NB4 (cell line): ENCODE measurements around the gene PDE4B.

Experiments
- DNase-seq: peaks from one replicate; pipeline ENCODE4 v3.0.0; 2010; ENCODE audit warnings: low read depth
- H3K4me3 ChIP-seq: one replicate; pipeline ENCODE4 v1.5.1; 2011; ENCODE audit warnings: mild to moderate bottlenecking, low read depth, low read length, moderate library complexity
- CTCF ChIP-seq: IDR thresholded peaks from one replicate; pipeline ENCODE4 v1.5.1; 2012; ENCODE audit warnings: low read depth, low read length
- MAX ChIP-seq: IDR thresholded peaks from 2 replicates; pipeline ENCODE4 v1.6.1; 2011; ENCODE audit warnings: low read depth, low read length
- MYC ChIP-seq: IDR thresholded peaks from 2 replicates; pipeline ENCODE4 v1.6.1; 2011; ENCODE audit warnings: low read depth, low read length
- POLR2A ChIP-seq: IDR thresholded peaks from 2 replicates; pipeline ENCODE4 v1.6.1; 2011; ENCODE audit warnings: mild to moderate bottlenecking; ENCODE audit not compliant: insufficient read length; ENCODE audit errors: extremely low read depth

Gene PDE4B

GRCh38 chr1:66330722-66331141 lies 538.0 kb downstream of the PDE4B start:
- TF ChIP-seq CTCF (no peak), MAX (no peak), MYC (no peak), POLR2A (no peak)
- DNase-seq = peak; percentile 55

GRCh38 chr1:66331658-66332547 lies 539.2 kb downstream of the PDE4B start:
- peak; percentile 79 for DNase-seq
- H3K4me3 ChIP-seq = peak overlapping the region; percentile 94
- TF ChIP-seq MAX (peak; percentile 27), MYC (no peak; the same call in 1 of the 2 replicates)

More at GRCh38 chr1:66330722-66331141, 538.0 kb downstream of the PDE4B start:
- peak overlapping the region; percentile 9 for H3K4me3 ChIP-seq

GRCh38 chr1:66332548-66332901 lies 539.8 kb downstream of the PDE4B start:
- no peak for TF ChIP-seq CTCF
- no peak for TF ChIP-seq MAX
- TF ChIP-seq MYC = no peak; the same call in 1 of the 2 replicates
- no peak for TF ChIP-seq POLR2A
- DNase-seq = no peak
- peak overlapping the region; percentile 94 for H3K4me3 ChIP-seq

GRCh38 chr1:66333466-66334199 lies 540.9 kb downstream of the PDE4B start:
- TF ChIP-seq POLR2A (peak; percentile 19), MYC (no peak), MAX (no peak)
- peak overlapping the region; percentile 94 for H3K4me3 ChIP-seq
- DNase-seq = peak; percentile 61

GRCh38 chr1:66334318-66334717 lies 541.6 kb downstream of the PDE4B start:
- H3K4me3 ChIP-seq = peak overlapping the region; percentile 94
- peak; percentile 55 for DNase-seq
- no peak for TF ChIP-seq MYC
- no peak for TF ChIP-seq MAX
- TF ChIP-seq POLR2A = no peak
- TF ChIP-seq CTCF = no peak

GRCh38 chr1:66335125-66335524 lies 542.4 kb downstream of the PDE4B start:
- peak overlapping the region; percentile 94 for H3K4me3 ChIP-seq
- TF ChIP-seq CTCF (no peak), POLR2A (no peak), MAX (no peak), MYC (no peak)
- peak; percentile 29 for DNase-seq
